H9 (cell line): ENCODE data around the gene PLEKHG2. TPM values are rescaled to one million over a fixed set of nuclear protein-coding genes. Genes with fewer than 3 reads are reported as not detected.
A peak's percentile ranks its signal among the peaks of the same experiment; 100 is the strongest.

Source experiments
- DNase-seq: peaks from one replicate; pipeline ENCODE4 v3.0.0-alpha.2; 2017
- H2AFZ ChIP-seq: one replicate; pipeline ENCODE4 v1.6.1; 2013; ENCODE audit warnings: mild to moderate bottlenecking, low read length, control low read depth, moderate library complexity
- H2AK5ac ChIP-seq: 2 replicates; pipeline ENCODE4 v1.6.1; 2013; ENCODE audit warnings: low read length, control low read depth, mixed read lengths; ENCODE audit not compliant: insufficient read length
- H2BK120ac ChIP-seq: one replicate; pipeline ENCODE4 v1.6.1; 2013; ENCODE audit warnings: low read depth, mild to moderate bottlenecking, low read length, control low read depth, inconsistent platforms; ENCODE audit not compliant: poor library complexity, severe bottlenecking
- H2BK12ac ChIP-seq: 2 replicates; pipeline ENCODE4 v1.6.1; 2013; ENCODE audit warnings: low read length, control low read depth, mixed read lengths, low read depth; ENCODE audit not compliant: insufficient read length
- H2BK15ac ChIP-seq: 2 replicates; pipeline ENCODE4 v1.6.1; 2013; ENCODE audit warnings: low read depth, low read length, control low read depth
- H2BK20ac ChIP-seq: one replicate; pipeline ENCODE4 v1.6.1; 2013; ENCODE audit warnings: low read depth, mild to moderate bottlenecking, low read length, control low read depth, inconsistent platforms; ENCODE audit not compliant: poor library complexity, severe bottlenecking
- H2BK5ac ChIP-seq: 2 replicates; pipeline ENCODE4 v1.6.1; 2013; ENCODE audit warnings: low read length, control low read depth, mixed read lengths; ENCODE audit not compliant: insufficient read length
- H3K14ac ChIP-seq: 2 replicates; pipeline ENCODE4 v1.6.1; 2013; ENCODE audit warnings: low read length, control low read depth; ENCODE audit not compliant: insufficient read depth
- H3K18ac ChIP-seq: 2 replicates; pipeline ENCODE4 v1.6.1; 2013; ENCODE audit warnings: low read depth, mild to moderate bottlenecking, mixed read lengths, low read length, control low read depth; ENCODE audit not compliant: insufficient read length
- H3K23ac ChIP-seq: 2 replicates; pipeline ENCODE4 v1.6.1; 2013; ENCODE audit warnings: low read length, control low read depth, mixed read lengths, low read depth; ENCODE audit not compliant: insufficient read length
- H3K23me2 ChIP-seq: 2 replicates; pipeline ENCODE4 v1.6.1; 2013; ENCODE audit warnings: low read depth, mild to moderate bottlenecking, mixed read lengths, low read length, control low read depth; ENCODE audit not compliant: insufficient read length, poor library complexity, severe bottlenecking
- H3K27ac ChIP-seq: 2 replicates; pipeline ENCODE4 v1.5.1; 2013; ENCODE audit warnings: low read length, control low read depth, mixed read lengths, low read depth; ENCODE audit not compliant: insufficient read length
- H3K27me3 ChIP-seq: 2 replicates; pipeline ENCODE4 v1.6.1; 2013; ENCODE audit warnings: low read length, control low read depth, inconsistent platforms; ENCODE audit not compliant: insufficient read depth
- H3K4ac ChIP-seq: 2 replicates; pipeline ENCODE4 v1.6.1; 2013; ENCODE audit warnings: low read depth, mild to moderate bottlenecking, control low read depth, inconsistent platforms, low read length, moderate library complexity
- H3K4me1 ChIP-seq: 2 replicates; pipeline ENCODE4 v1.6.1; 2013; ENCODE audit warnings: low read length, control low read depth, inconsistent platforms; ENCODE audit not compliant: insufficient read depth
- H3K4me2 ChIP-seq: 2 replicates; pipeline ENCODE4 v1.6.1; 2013; ENCODE audit warnings: low read length, control low read depth, mixed read lengths; ENCODE audit not compliant: insufficient read length, insufficient read depth
- H3K56ac ChIP-seq: 2 replicates; pipeline ENCODE4 v1.6.1; 2013; ENCODE audit warnings: low read depth, mild to moderate bottlenecking, mixed read lengths, low read length, control low read depth; ENCODE audit not compliant: insufficient read length
- H3K79me1 ChIP-seq: 2 replicates; pipeline ENCODE4 v1.6.1; 2013; ENCODE audit warnings: low read depth, mild to moderate bottlenecking, moderate library complexity, low read length, control low read depth, inconsistent platforms; ENCODE audit not compliant: insufficient read depth, poor library complexity, severe bottlenecking
- H3K79me2 ChIP-seq: 2 replicates; pipeline ENCODE4 v1.6.1; 2013; ENCODE audit warnings: low read length, control low read depth, inconsistent platforms; ENCODE audit not compliant: insufficient read depth
- H3K9ac ChIP-seq: 2 replicates; pipeline ENCODE4 v1.6.1; 2013; ENCODE audit warnings: low read length, control low read depth, mixed read lengths; ENCODE audit not compliant: insufficient read length; ENCODE audit errors: extremely low read depth
- H3K9me3 ChIP-seq: one replicate; pipeline ENCODE4 v1.6.1; 2013; ENCODE audit warnings: low read depth, low read length, inconsistent platforms; ENCODE audit not compliant: control insufficient read depth
- H3T11ph ChIP-seq: one replicate; pipeline ENCODE4 v1.6.1; 2013; ENCODE audit warnings: mild to moderate bottlenecking, low read length, control low read depth, inconsistent platforms
- H4K20me1 ChIP-seq: one replicate; pipeline ENCODE4 v1.6.1; 2013; ENCODE audit not compliant: control insufficient read depth, insufficient read length, insufficient read depth
- H4K5ac ChIP-seq: 2 replicates; pipeline ENCODE4 v1.6.1; 2013; ENCODE audit warnings: low read depth, mild to moderate bottlenecking, mixed read lengths, low read length, control low read depth; ENCODE audit not compliant: insufficient read length
- H4K8ac ChIP-seq: replicated peaks from 2 replicates; pipeline ENCODE4 v1.6.1; 2013; ENCODE audit warnings: low read length, control low read depth, mixed read lengths, low read depth; ENCODE audit not compliant: insufficient read length
- H4K91ac ChIP-seq: 2 replicates; pipeline ENCODE4 v1.6.1; 2013; ENCODE audit warnings: low read depth, mild to moderate bottlenecking, moderate library complexity, mixed read lengths, low read length, control low read depth; ENCODE audit not compliant: insufficient read length
- H3K27ac Mint-ChIP-seq, 3 experiments: 2 replicates in 2 of 3; 3 replicates in 1 of 3; pipeline ENCODE4 v1.8.0; 2020 to 2021; ENCODE audit warnings: mixed read lengths in 3 of 3, mild to moderate bottlenecking in 1 of 3, moderate library complexity in 1 of 3
- H3K27me3 Mint-ChIP-seq: 2 replicates; pipeline ENCODE4 v1.8.0; 2021; ENCODE audit warnings: low read depth, mild to moderate bottlenecking, moderate library complexity, mixed read lengths
- H3K36me3 Mint-ChIP-seq, 3 experiments: 2 replicates in 2 of 3; 3 replicates in 1 of 3; pipeline ENCODE4 v1.8.0; 2020 to 2021; ENCODE audit warnings: low read depth in 3 of 3, mixed read lengths in 3 of 3; ENCODE audit not compliant: insufficient read depth in 1 of 3
- H3K4me1 Mint-ChIP-seq, 2 experiments: 2 replicates each; pipeline ENCODE4 v1.8.0; 2020; ENCODE audit warnings: mixed read lengths in 2 of 2
- H3K4me3 Mint-ChIP-seq, 2 experiments: 2 replicates in 1 of 2; 3 replicates in 1 of 2; pipeline ENCODE4 v1.8.0; 2020 to 2021; ENCODE audit warnings: mild to moderate bottlenecking in 2 of 2, mixed read lengths in 2 of 2, moderate library complexity in 1 of 2
- H3K9me3 Mint-ChIP-seq, 2 experiments: 2 replicates in 1 of 2; 3 replicates in 1 of 2; pipeline ENCODE4 v1.8.0; 2020; ENCODE audit warnings: mild to moderate bottlenecking in 2 of 2, mixed read lengths in 2 of 2, moderate library complexity in 1 of 2
- CTCF ChIP-seq: fragments of 200-600 bp; sonication (generic); conservative IDR thresholded peaks from 3 replicates; pipeline ENCODE4 v1.8.0; 2021; ENCODE audit warnings: antibody characterized with exemption, mild to moderate bottlenecking
- whole genome bisulfite sequencing: extraction: QIAGEN DNeasy Blood & Tissue Kit; methylation state at CpG from one replicate; pipeline ENCODE4 v1.1.7; 2013; ENCODE audit warnings: missing lambda C conversion rate, low lambda C conversion rate, mixed read lengths; ENCODE audit not compliant: insufficient read length; ENCODE audit errors: extremely low coverage; 5-methylcytosine and 5-hydroxymethylcytosine counted together
- total RNA-seq: library from RNA; stranded (reverse); gene quantifications from 2 replicates; pipeline ENCODE4 v1.2.1, GENCODE V29; 2021

The PLEKHG2 gene
- total RNA-seq, 1 experiment from 2014 or later, result 167 TPM

DNA sequence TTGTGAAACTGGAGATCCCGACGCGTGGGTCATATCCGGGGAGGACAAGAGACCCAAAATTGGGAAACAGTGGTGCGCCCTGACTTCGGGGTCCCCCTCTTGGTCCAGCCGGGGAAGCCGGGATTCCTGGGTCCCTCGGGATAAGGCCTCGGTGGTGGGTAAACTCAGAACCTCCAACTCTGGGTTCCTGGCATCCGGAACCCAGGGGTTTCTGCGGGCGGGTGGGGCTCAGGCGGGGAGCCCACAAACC lies 5.1 kb upstream of the PLEKHG2 start:
- H3K79me2 ChIP-seq, result peaks cover 3% of the 10 kb centered on the region; the same call in 1 of the 2 replicates
- H3K4me1 ChIP-seq, result peaks cover 6% of the 10 kb centered on the region; the same call in 1 of the 2 replicates
- Mint-ChIP-seq H3K27ac (peak overlapping the region; percentile 67 to 98 (median 87); a peak in 4 of 7 replicates), H3K36me3 (peaks cover 8 to 13% (median 11%) of the 10 kb centered on the region in 3 experiments), H3K9me3 (no peaks in the 10 kb centered on the region; a peak in 1 of 5 replicates), H3K27me3 (peaks cover 1% of the 10 kb centered on the region; the same call in 1 of the 2 replicates), H3K4me1 (peaks cover 37 to 51% of the 10 kb centered on the region in 2 experiments), H3K4me3 (peak overlapping the region; percentile 83 to 92)
- H3K27me3 ChIP-seq, result no peaks in the 10 kb centered on the region
- no peak overlapping the region for H4K5ac ChIP-seq
- no peak overlapping the region for H3K18ac ChIP-seq
- peaks cover 27% of the 10 kb centered on the region for H3K23me2 ChIP-seq
- no peak for TF ChIP-seq CTCF
- no peak overlapping the region for H2BK5ac ChIP-seq
- no peak overlapping the region for H2AFZ ChIP-seq
- no peak overlapping the region for H2BK15ac ChIP-seq
- H3T11ph ChIP-seq, result no peak overlapping the region
- H3K23ac ChIP-seq, result no peak overlapping the region
- H3K4ac ChIP-seq, result no peak overlapping the region
- no peak overlapping the region for H2BK120ac ChIP-seq
- H4K8ac ChIP-seq, result no peak overlapping the region
- no peak overlapping the region for H2AK5ac ChIP-seq
- no CpG with 5 or more reads among the region's 14 CpGs for WGBS
- peak overlapping the region; percentile 74 for H3K4me2 ChIP-seq
- no peak for DNase-seq
- no peak overlapping the region for H3K56ac ChIP-seq
- H3K9ac ChIP-seq, result peak overlapping the region; percentile 83
- peak overlapping the region; percentile 89; the same call in 1 of the 2 replicates for H3K14ac ChIP-seq
- H3K27ac ChIP-seq, result no peak overlapping the region
- peaks cover 2% of the 10 kb centered on the region for H4K20me1 ChIP-seq
- no peak overlapping the region for H4K91ac ChIP-seq
- H2BK12ac ChIP-seq, result no peak overlapping the region
- H2BK20ac ChIP-seq, result no peak overlapping the region
- no peaks in the 10 kb centered on the region for H3K9me3 ChIP-seq
- no peaks in the 10 kb centered on the region for H3K79me1 ChIP-seq
